ENCODE data around the gene RGS16. TPM values are rescaled to one million over a fixed set of nuclear protein-coding genes. Genes with fewer than 3 reads are reported as not detected.

The RGS16 gene
- total RNA-seq, 4 donors from 2014 or later = 0.40 TPM; not detected in 3

- H3K4me3 ChIP-seq = no peak overlapping the region
- H3K9me3 ChIP-seq = no peaks in the 10 kb centered on the region
- H3K4me1 ChIP-seq = peaks cover 0 to 4% (median 0%) of the 10 kb centered on the region in 4 donors
- no peaks in the 10 kb centered on the region for H3K27me3 ChIP-seq
- H3K27ac ChIP-seq = no peak overlapping the region
- TF ChIP-seq POLR2A (IDR thresholded peaks at IDR 0.05) (no peak), CTCF (IDR thresholded peaks at IDR 0.05) (no peak)
- no peaks in the 10 kb centered on the region for H3K36me3 ChIP-seq
- no peak for DNase-seq
These were observed 14.3 kb downstream of the RGS16 start for GRCh38 chr1:182589931-182590330.

- H3K4me3 ChIP-seq = peak overlapping the region in 1 of 4 donors; percentile 66
- H3K27ac ChIP-seq = peak overlapping the region; percentile 93 to 98 (median 97)
- H3K4me1 ChIP-seq = peaks cover 0 to 7% (median 0%) of the 10 kb centered on the region in 4 donors
- no peaks in the 10 kb centered on the region for H3K9me3 ChIP-seq
- no peak for TF ChIP-seq CTCF (IDR thresholded peaks at IDR 0.05)
- TF ChIP-seq POLR2A (IDR thresholded peaks at IDR 0.05) = no peak
- no peaks in the 10 kb centered on the region for H3K27me3 ChIP-seq
- H3K36me3 ChIP-seq = no peaks in the 10 kb centered on the region
- DNase-seq = no peak
These were observed 14.7 kb downstream of the RGS16 start for GRCh38 chr1:182589520-182589919.

GRCh38 chr1:182588500-182589396, 15.4 kb downstream of the RGS16 start, which contains the start of gene RNASEL:
Gene RNASEL (minus strand): TSS chr1:182589256. CDS start chr1:182586806, 2,450 bp downstream.
- DNase-seq = peak; percentile 74 to 90 (median 84)
- Histone ChIP-seq H3K27ac (peak within 1 kb of the TSS; percentile 93 to 98 (median 97)), H3K36me3 (no peaks in the 10 kb centered on the region), H3K4me3 (peak within 1 kb of the TSS; percentile 66 to 79 (median 71)), H3K27me3 (no peaks in the 10 kb centered on the region), H3K9me3 (no peaks in the 10 kb centered on the region), H3K4me1 (peaks cover 0 to 13% (median 1%) of the 10 kb centered on the region in 4 donors)
- TF ChIP-seq CTCF (IDR thresholded peaks at IDR 0.05) (no peak), POLR2A (IDR thresholded peaks at IDR 0.05) (peak in 1 of 2 donors; percentile 68)

GRCh38 chr1:182587666-182588499, 16.3 kb downstream of the RGS16 start:
- Histone ChIP-seq H3K36me3 (peaks cover 0 to 4% (median 0%) of the 10 kb centered on the region in 3 donors), H3K27ac (peak overlapping the region; percentile 93 to 98 (median 97)), H3K27me3 (no peaks in the 10 kb centered on the region), H3K9me3 (no peaks in the 10 kb centered on the region), H3K4me3 (peak overlapping the region; percentile 66 to 79 (median 71)), H3K4me1 (peaks cover 0 to 13% (median 1%) of the 10 kb centered on the region in 4 donors)
- no peak for DNase-seq
- TF ChIP-seq POLR2A (IDR thresholded peaks at IDR 0.05) = no peak
- TF ChIP-seq CTCF (IDR thresholded peaks at IDR 0.05) = no peak

- H3K27me3 ChIP-seq = no peaks in the 10 kb centered on the region
- H3K9me3 ChIP-seq = no peaks in the 10 kb centered on the region
- no peak overlapping the region for H3K4me3 ChIP-seq
- peaks cover 0 to 12% (median 0%) of the 10 kb centered on the region in 3 donors for H3K36me3 ChIP-seq
- peaks cover 0 to 13% (median 1%) of the 10 kb centered on the region in 4 donors for H3K4me1 ChIP-seq
- TF ChIP-seq CTCF (IDR thresholded peaks at IDR 0.05) (no peak), POLR2A (IDR thresholded peaks at IDR 0.05) (no peak)
- no peak overlapping the region for H3K27ac ChIP-seq
- DNase-seq = no peak
These were observed 17.1 kb downstream of the RGS16 start for GRCh38 chr1:182587093-182587492.

All from Peyer's patch (tissue), 4 donors.